Activated B cell treated with CpG ODN at 0.5 μM for 24 hours (primary cell): Measurements from ENCODE around the gene KLHL12. TPM values are rescaled to one million over a fixed set of nuclear protein-coding genes. Genes with fewer than 3 reads are reported as not detected.
A peak's percentile ranks its signal among the peaks of the same experiment; 100 is the strongest.

Source experiments
- ATAC-seq: fragments of 200-7000 bp; cut with Tn5 transposase; one replicate; pipeline ENCODE4 v1.10.0; 2021; ENCODE audit warnings: low read depth, mild to moderate bottlenecking, moderate library complexity
- CTCF ChIA-PET: fragments of 350-600 bp; sonication (Branson Sonifier 250); formaldehyde crosslinking; loops from one replicate; lab custom pipeline; 2021; ENCODE audit warnings: antibody characterized with exemption; lab: Charles Lee
- POLR2A ChIA-PET: fragments of 350-600 bp; sonication (Branson Sonifier 250); formaldehyde crosslinking; loops from one replicate; lab custom pipeline; 2021; ENCODE audit warnings: antibody characterized with exemption; lab: Charles Lee
- DNase-seq: peaks from one replicate; pipeline ENCODE4 v3.0.0; 2022
- H3K27ac Mint-ChIP-seq: one replicate; pipeline ENCODE4 v1.8.0; 2020; ENCODE audit warnings: mixed read lengths
- H3K27me3 Mint-ChIP-seq: one replicate; pipeline ENCODE4 v1.8.0; 2021; ENCODE audit warnings: mixed read lengths
- H3K36me3 Mint-ChIP-seq: one replicate; pipeline ENCODE4 v1.8.0; 2021; ENCODE audit warnings: low read depth, mixed read lengths
- H3K4me1 Mint-ChIP-seq: one replicate; pipeline ENCODE4 v1.8.0; 2021; ENCODE audit warnings: mixed read lengths
- H3K4me3 Mint-ChIP-seq: one replicate; pipeline ENCODE4 v1.8.0; 2020; ENCODE audit warnings: mild to moderate bottlenecking, mixed read lengths
- H3K9me3 Mint-ChIP-seq: one replicate; pipeline ENCODE4 v1.8.0; 2020; ENCODE audit warnings: mixed read lengths
- CTCF ChIP-seq: fragments of 200-600 bp; IDR thresholded peaks from one replicate; pipeline ENCODE4 v1.8.0; 2022; ENCODE audit warnings: antibody characterized with exemption, mild to moderate bottlenecking
- intact Hi-C: fragments of 100-400 bp; cut with micrococcal nuclease; formaldehyde crosslinking; loops from one replicate; pipeline ENCODE4 v1.15.1; 2024
- total RNA-seq: library from RNA; stranded (reverse); gene quantifications from 2 replicates; pipeline ENCODE4 v1.2.3, GENCODE V29; 2022

KLHL12 gene
- total RNA-seq, 1 donor from 2014 or later: 30.8 TPM

GRCh38 chr1:202854787-202855186, 72.2 kb downstream of the KLHL12 start:
- peaks cover 2% of the 10 kb centered on the region for H3K27me3 Mint-ChIP-seq
- H3K9me3 Mint-ChIP-seq: no peaks in the 10 kb centered on the region
- peaks cover 14% of the 10 kb centered on the region for H3K4me1 Mint-ChIP-seq
- no peak overlapping the region for H3K27ac Mint-ChIP-seq
- POLR2A ChIA-PET: interaction anchor here (0.6 kb wide), 1 partner anchor 218 kb away, joined by 3 read pairs; no protein-coding TSS in a partner anchor
- no peak for DNase-seq
- CTCF ChIA-PET: no interaction called here
- H3K4me3 Mint-ChIP-seq: no peak overlapping the region
- TF ChIP-seq CTCF: no peak
- no peaks in the 10 kb centered on the region for H3K36me3 Mint-ChIP-seq
- intact Hi-C loops: loop anchor here (5.0 kb wide), 1 partner anchor 102 kb away; no protein-coding TSS in a partner anchor
- no peak for ATAC-seq

- peak; percentile 67 for ATAC-seq
- H3K36me3 Mint-ChIP-seq: no peaks in the 10 kb centered on the region
- H3K27me3 Mint-ChIP-seq: no peaks in the 10 kb centered on the region
- no peak for TF ChIP-seq CTCF
- H3K4me1 Mint-ChIP-seq: peaks cover 25% of the 10 kb centered on the region
- no peak overlapping the region for H3K4me3 Mint-ChIP-seq
- ChIA-PET CTCF (no interaction called here), POLR2A (interaction anchor here (0.7 kb wide), 1 partner anchor 33 kb away, joined by 7 read pairs; no protein-coding TSS in a partner anchor)
- no peak for DNase-seq
- H3K9me3 Mint-ChIP-seq: no peaks in the 10 kb centered on the region
- H3K27ac Mint-ChIP-seq: no peak overlapping the region
- intact Hi-C loops: loop anchor here (5.0 kb wide), 1 partner anchor 100 kb away; no protein-coding TSS in a partner anchor
These were observed 74.7 kb downstream of the KLHL12 start for GRCh38 chr1:202852163-202852904.

- no peak for TF ChIP-seq CTCF
- DNase-seq: no peak
- ChIA-PET POLR2A (no interaction called here), CTCF (no interaction called here)
- Mint-ChIP-seq H3K9me3 (no peaks in the 10 kb centered on the region), H3K4me1 (peaks cover 25% of the 10 kb centered on the region), H3K36me3 (no peaks in the 10 kb centered on the region), H3K4me3 (no peak overlapping the region), H3K27ac (peak overlapping the region; percentile 36), H3K27me3 (no peaks in the 10 kb centered on the region)
- intact Hi-C loops: loop anchor here (5.0 kb wide), 1 partner anchor 98 kb away; no protein-coding TSS in a partner anchor
- ATAC-seq: peak; percentile 9
These were observed 76.3 kb downstream of the KLHL12 start for GRCh38 chr1:202850593-202851362.

GRCh38 chr1:202848191-202848542, 78.9 kb downstream of the KLHL12 start:
- ATAC-seq (peak; percentile 81), DNase-seq (no peak)
- Mint-ChIP-seq H3K36me3 (no peaks in the 10 kb centered on the region), H3K27me3 (no peaks in the 10 kb centered on the region), H3K27ac (peak overlapping the region; percentile 3), H3K4me3 (no peak overlapping the region), H3K9me3 (no peaks in the 10 kb centered on the region), H3K4me1 (peaks cover 25% of the 10 kb centered on the region)
- CTCF ChIA-PET: no interaction called here
- no peak for TF ChIP-seq CTCF
- POLR2A ChIA-PET: no interaction called here
- intact Hi-C loops: no loop called here

DNA sequence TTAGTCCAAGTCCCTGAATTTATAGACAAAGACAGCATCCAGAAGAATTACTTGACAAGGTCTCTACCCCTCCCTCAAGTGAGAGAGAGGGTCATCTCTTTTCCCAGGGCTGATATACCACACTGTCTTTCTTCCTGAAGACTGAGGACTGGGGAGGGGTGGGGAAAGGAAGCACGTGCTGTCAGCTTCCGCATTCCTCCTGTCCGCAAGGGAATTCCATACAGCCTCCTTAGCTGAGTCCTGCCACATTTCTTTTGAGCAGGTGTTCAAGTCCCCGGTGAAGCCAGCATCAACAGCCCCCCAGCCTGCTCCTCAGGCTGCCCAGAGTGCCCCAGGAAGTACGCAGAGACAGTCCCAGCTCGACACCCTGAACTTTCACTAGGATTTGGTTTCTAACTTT, 82.1 kb downstream of the KLHL12 start:
- ChIA-PET POLR2A (no interaction called here), CTCF (no interaction called here)
- Mint-ChIP-seq H3K27ac (no peak overlapping the region), H3K36me3 (no peaks in the 10 kb centered on the region), H3K4me1 (peaks cover 13% of the 10 kb centered on the region), H3K27me3 (no peaks in the 10 kb centered on the region), H3K9me3 (no peaks in the 10 kb centered on the region), H3K4me3 (no peak overlapping the region)
- intact Hi-C loops: no loop called here
- no peak for DNase-seq
- TF ChIP-seq CTCF: no peak
- ATAC-seq: no peak
